22Rv1 (cell line): ENCODE measurements around the gene SERPINE1.

Experiments used
- CTCF ChIP-seq: fragments of 450-650 bp; IDR thresholded peaks from 2 replicates; pipeline ENCODE4 v1.5.1; 2017; ENCODE audit warnings: mild to moderate bottlenecking
- ZFX ChIP-seq: fragments of 450-650 bp; IDR thresholded peaks from 2 replicates; pipeline ENCODE4 v1.6.1; 2017; ENCODE audit warnings: antibody characterized with exemption, borderline replicate concordance

- TF ChIP-seq CTCF (no peak), ZFX (no peak)
These were observed 38.9 kb upstream of the SERPINE1 start for GRCh38 chr7:101088069-101088425.
